ENCODE measurements around the gene IL17A. TPM values are rescaled to one million over a fixed set of nuclear protein-coding genes. Genes with fewer than 3 reads are reported as not detected.
A peak's percentile ranks its signal among the peaks of the same experiment; 100 is the strongest.

The IL17A gene
- total and polyA plus RNA-seq, 7 donors, result not detected

DNA sequence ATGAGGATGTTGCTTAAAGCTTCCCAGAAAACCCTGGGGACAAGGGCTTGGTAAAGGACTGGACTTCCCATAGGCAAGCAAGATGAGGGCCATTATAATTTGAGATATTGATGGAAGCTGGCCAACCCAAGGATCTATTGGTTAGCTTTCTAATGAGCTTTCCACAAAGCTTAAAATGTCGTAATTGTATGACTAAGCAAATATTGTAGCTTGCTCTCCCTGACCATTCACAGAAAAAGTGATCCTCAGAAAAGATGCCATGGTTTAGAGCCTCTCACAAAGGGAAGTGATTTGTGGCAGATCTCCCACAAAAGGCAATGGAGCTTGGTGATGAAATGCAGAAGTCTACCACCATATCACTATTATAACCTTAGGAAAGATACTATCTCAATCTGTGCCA, 44.5 kb downstream of the IL17A start:
- intact Hi-C loops (cut with DNase I), result loop anchor here in 1 of 2 donors (5.0 kb wide), 1 partner anchor 143 kb away; the partner anchor contains the start of gene PKHD1
- Histone ChIP-seq H3K36me3 (ENCODE audit: insufficient read depth in 1 of 2, low read depth in 1 of 2) (no peaks in the 10 kb centered on the region), H3K27ac (no peak overlapping the region), H3K4me1 (no peaks in the 10 kb centered on the region), H3K4me3 (no peak overlapping the region), H3K9me3 (no peaks in the 10 kb centered on the region), H3K27me3 (ENCODE audit: insufficient read depth in 3 of 3, low read length in 2 of 3) (no peaks in the 10 kb centered on the region)
- 63 to 79% (median 71%) methylated on average over 1 of the region's 1 CpG for WGBS, 3 donors
- no peak for ATAC-seq
- TF ChIP-seq, protein P1, sequence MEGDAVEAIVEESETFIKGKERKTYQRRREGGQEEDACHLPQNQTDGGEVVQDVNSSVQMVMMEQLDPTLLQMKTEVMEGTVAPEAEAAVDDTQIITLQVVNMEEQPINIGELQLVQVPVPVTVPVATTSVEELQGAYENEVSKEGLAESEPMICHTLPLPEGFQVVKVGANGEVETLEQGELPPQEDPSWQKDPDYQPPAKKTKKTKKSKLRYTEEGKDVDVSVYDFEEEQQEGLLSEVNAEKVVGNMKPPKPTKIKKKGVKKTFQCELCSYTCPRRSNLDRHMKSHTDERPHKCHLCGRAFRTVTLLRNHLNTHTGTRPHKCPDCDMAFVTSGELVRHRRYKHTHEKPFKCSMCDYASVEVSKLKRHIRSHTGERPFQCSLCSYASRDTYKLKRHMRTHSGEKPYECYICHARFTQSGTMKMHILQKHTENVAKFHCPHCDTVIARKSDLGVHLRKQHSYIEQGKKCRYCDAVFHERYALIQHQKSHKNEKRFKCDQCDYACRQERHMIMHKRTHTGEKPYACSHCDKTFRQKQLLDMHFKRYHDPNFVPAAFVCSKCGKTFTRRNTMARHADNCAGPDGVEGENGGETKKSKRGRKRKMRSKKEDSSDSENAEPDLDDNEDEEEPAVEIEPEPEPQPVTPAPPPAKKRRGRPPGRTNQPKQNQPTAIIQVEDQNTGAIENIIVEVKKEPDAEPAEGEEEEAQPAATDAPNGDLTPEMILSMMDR (IDR thresholded peaks at IDR 0.05), result no peak
- DNase-seq, result no peak

DNA sequence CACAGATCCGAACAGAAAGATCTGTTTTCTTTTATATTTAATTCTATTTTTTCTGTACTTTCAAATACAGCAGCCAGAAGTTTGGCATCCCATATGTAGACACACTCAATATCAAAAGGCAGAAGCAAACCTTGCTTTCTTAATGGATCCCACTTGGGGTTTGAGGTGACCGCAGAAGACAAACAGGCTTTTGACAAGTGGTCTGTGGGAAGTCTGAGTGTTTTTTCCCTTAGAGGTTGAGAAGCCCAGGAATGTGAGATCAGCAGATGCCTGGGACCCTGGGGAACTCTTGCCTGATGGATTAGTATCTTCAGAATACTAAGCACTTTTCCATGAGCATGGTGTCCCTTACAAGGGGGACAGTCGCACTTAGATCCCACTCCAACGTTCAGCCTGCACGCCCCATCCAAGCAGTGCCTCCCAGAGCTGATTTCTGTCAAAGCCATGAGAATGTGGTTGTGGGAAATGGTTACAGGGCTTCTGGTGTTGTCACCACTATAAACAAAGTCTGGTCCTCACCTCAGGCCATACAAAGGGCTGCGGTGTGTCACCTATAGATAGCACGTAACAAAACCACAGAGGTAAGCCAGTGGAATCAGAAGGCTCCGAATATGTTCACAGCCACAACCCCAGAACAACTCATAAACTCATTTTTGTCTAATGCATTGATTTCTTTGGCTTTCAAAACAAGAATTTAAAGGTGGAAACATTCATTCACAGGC, 45.4 kb downstream of the IL17A start:
- Histone ChIP-seq H3K4me1 (no peaks in the 10 kb centered on the region), H3K4me3 (no peak overlapping the region), H3K36me3 (ENCODE audit: insufficient read depth in 1 of 2, low read depth in 1 of 2) (no peaks in the 10 kb centered on the region), H3K27ac (no peak overlapping the region), H3K9me3 (no peaks in the 10 kb centered on the region), H3K27me3 (ENCODE audit: insufficient read depth in 3 of 3, low read length in 2 of 3) (no peaks in the 10 kb centered on the region)
- TF ChIP-seq, protein P1 (IDR thresholded peaks at IDR 0.05), result no peak
- DNase-seq (no peak), ATAC-seq (no peak)
- 87 to 90% (median 88%) methylated on average over 8 of the region's 8 CpGs for WGBS, 3 donors
- intact Hi-C loops (cut with DNase I), result loop anchor here in 1 of 2 donors (5.0 kb wide), 1 partner anchor 144 kb away; the partner anchor contains the start of gene PKHD1

DNA sequence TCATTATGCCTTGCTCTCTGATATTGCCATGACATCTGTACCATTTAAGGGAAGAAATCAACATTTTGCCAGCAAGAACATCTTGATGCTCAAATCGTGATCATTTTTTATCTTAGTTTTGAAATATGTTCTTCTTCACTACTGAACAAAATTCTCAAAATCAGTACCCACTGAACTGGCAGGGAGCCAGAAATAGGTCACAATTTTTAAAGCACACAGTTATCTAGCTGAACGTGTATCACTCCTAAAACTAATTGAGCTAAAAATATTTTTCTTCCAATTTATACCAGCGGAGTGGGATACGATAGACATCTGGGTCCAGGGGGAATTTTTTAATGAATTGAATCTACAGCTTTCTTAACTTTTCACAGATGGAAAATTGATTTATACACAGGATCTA, 46.8 kb downstream of the IL17A start:
- no peaks in the 10 kb centered on the region for H3K9me3 ChIP-seq
- H3K27ac ChIP-seq, result no peak overlapping the region
- intact Hi-C loops (cut with DNase I), result loop anchor here in 1 of 2 donors (5.0 kb wide), 1 partner anchor 146 kb away; the partner anchor contains the start of gene PKHD1

DNA sequence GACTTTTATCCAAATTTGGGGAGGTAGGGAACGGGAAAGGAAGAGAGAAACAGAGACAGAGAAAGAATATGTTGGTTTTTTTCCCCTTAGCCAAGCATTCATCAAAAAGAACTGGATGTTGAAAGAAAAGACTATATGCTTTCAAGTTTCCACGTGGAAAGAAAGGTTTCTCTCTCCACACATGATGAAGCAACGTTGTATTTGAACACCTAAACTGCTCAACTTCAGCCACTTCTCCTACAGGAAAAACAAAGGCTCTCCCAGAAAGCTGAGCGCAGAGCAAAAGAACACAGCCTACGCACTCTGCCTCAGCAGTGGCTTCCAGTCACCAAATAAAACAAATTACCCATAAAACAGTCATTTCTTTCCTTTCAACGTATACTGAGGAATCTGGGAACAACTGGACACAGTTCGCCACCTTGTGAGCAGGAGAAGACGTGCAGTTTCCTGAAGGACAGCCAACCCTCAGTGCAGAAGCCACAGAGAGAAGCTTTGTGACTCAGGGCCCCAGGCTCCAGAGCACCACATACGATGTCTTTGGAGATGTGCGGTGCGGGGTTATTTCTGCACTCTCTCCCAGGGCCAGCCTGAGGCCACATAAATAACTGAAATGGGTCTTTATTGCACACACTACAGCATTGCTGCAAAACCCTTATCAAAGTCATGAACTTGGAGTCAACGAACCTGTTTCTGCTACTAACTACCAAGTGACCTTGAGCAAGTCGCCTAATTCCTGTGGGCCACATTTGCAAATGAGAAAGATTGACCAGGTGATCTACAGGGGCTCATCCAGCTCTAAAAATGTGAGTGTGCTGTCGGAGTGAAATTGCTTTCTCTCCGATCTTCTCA, 48.0 kb downstream of the IL17A start:
- ATAC-seq (peak; percentile 81 to 93 (median 85)), DNase-seq (peak in 1 of 2 donors; percentile 50)
- Histone ChIP-seq H3K36me3 (ENCODE audit: insufficient read depth in 1 of 2, low read depth in 1 of 2) (no peaks in the 10 kb centered on the region), H3K4me3 (no peak overlapping the region), H3K9me3 (no peaks in the 10 kb centered on the region), H3K4me1 (no peaks in the 10 kb centered on the region), H3K27ac (no peak overlapping the region), H3K27me3 (ENCODE audit: insufficient read depth in 3 of 3, low read length in 2 of 3) (no peaks in the 10 kb centered on the region)
- TF ChIP-seq, protein P1 (IDR thresholded peaks at IDR 0.05), result peak; percentile 70
- intact Hi-C loops (cut with DNase I), result loop anchor here (1.0 to 5.0 kb wide), 3 partner anchors 71 to 147 kb away; partner anchors contain the start of gene PKHD1 (in 1 of the 2)
- 48 to 51% (median 50%) methylated on average over 15 of the region's 15 CpGs for WGBS, 3 donors

More for the DNA sequence above, 46.8 kb downstream of the IL17A start:
- H3K36me3 ChIP-seq (ENCODE audit: insufficient read depth in 1 of 2, low read depth in 1 of 2), result no peaks in the 10 kb centered on the region
- no peaks in the 10 kb centered on the region for H3K4me1 ChIP-seq
- 61 to 74% (median 64%) methylated on average over 4 of the region's 4 CpGs for WGBS, 3 donors
- TF ChIP-seq, protein P1 (IDR thresholded peaks at IDR 0.05), result no peak
- H3K27me3 ChIP-seq (ENCODE audit: insufficient read depth in 3 of 3, low read length in 2 of 3), result no peaks in the 10 kb centered on the region
- DNase-seq (no peak), ATAC-seq (no peak)
- no peak overlapping the region for H3K4me3 ChIP-seq

Other genes with a start within 250 kb of the IL17A start
- gene PKHD1, start 98.8 kb upstream of the IL17A start, total RNA-seq, result under 1 TPM in 3 of 4 donors, not detected in 1; 0.02 to 0.11 (median 0.04) TPM
- gene PKHD1, start 98.8 kb upstream of the IL17A start, polyA plus RNA-seq, result under 1 TPM in 2 of 3 donors, not detected in 1; under 0.01 to 0.01 TPM
- gene IL17F, start 58.1 kb downstream of the IL17A start, total RNA-seq, result not detected
- not detected for gene IL17F, start 58.1 kb downstream of the IL17A start, polyA plus RNA-seq
- gene MCM3, start 98.4 kb downstream of the IL17A start, total RNA-seq, result 10 to 100 TPM in 3 of 4 donors, 1 to 10 TPM in 1; 7.6 to 17.3 (median 11.1) TPM
- gene MCM3, start 98.4 kb downstream of the IL17A start, polyA plus RNA-seq, result 10 to 100 TPM in 2 of 3 donors, 1 to 10 TPM in 1; 9.6 to 25.0 (median 11.7) TPM
- 1 to 10 TPM in 2 of 4 donors, under 1 TPM in 2; 0.68 to 1.3 (median 1.00) TPM for gene PAQR8, start 175.8 kb downstream of the IL17A start, total RNA-seq
- gene PAQR8, start 175.8 kb downstream of the IL17A start, polyA plus RNA-seq, result under 1 TPM; 0.39 to 0.55 (median 0.51) TPM
- gene EFHC1, start 234.0 kb downstream of the IL17A start, total RNA-seq, result 1 to 10 TPM; 1.5 to 2.1 (median 1.7) TPM
- gene EFHC1, start 234.0 kb downstream of the IL17A start, polyA plus RNA-seq, result 1 to 10 TPM; 2.0 to 3.9 (median 3.0) TPM

Data from psoas muscle (tissue), 8 donors.